Esophagus squamous epithelium (tissue), 4 donors: ENCODE results near the gene SEPTIN14.

Source experiments
- CTCF ChIP-seq, 6 experiments: fragments of 450-650 bp in 4 of 6; fragments of 200-600 bp in 2 of 6; sonication (generic) in 2 of 6; IDR thresholded peaks; one replicate each; pipeline ENCODE4 v1.5.1; 2016 to 2019; ENCODE audit warnings: antibody characterized with exemption in 6 of 6, mild to moderate bottlenecking in 4 of 6, moderate library complexity in 4 of 6
- POLR2A ChIP-seq, 4 donors: fragments of 450-650 bp; IDR thresholded peaks; one replicate each; pipeline ENCODE4 v1.6.1; 2017; ENCODE audit warnings: antibody characterized with exemption in 4 of 4, mild to moderate bottlenecking in 4 of 4, moderate library complexity in 3 of 4

GRCh38 chr7:55898287-55898686, 35.7 kb upstream of the SEPTIN14 start:
- TF ChIP-seq CTCF (IDR thresholded peaks at IDR 0.05) (no peak), POLR2A (IDR thresholded peaks at IDR 0.05) (no peak)
